Stimulated activated CD8-positive, alpha-beta memory T cell treated with anti-CD3 and anti-CD28 coated beads, Interleukin-7, amount 100 ng/mL, for 48 hours (primary cell): Measurements from ENCODE around the gene PIR.
A peak's percentile ranks its signal among the peaks of the same experiment; 100 is the strongest.

Experiments
- DNase-seq, 2 donors: peaks; one replicate each; pipeline ENCODE4 v3.0.0-alpha.2; 2020; ENCODE audit warnings: low read depth in 1 of 2; ENCODE audit errors: extremely low read depth in 1 of 2

Gene PIR

GRCh38 chrX:15493118-15493962, at the start of gene PIR:
Gene PIR (minus strand): TSS chrX:15493333. CDS start chrX:15491257, 2,076 bp downstream.
- peak; percentile 45 to 47 for DNase-seq

- no peak for DNase-seq
Observed at GRCh38 chrX:15530318-15530717, 37.2 kb upstream of the PIR start.

DNA sequence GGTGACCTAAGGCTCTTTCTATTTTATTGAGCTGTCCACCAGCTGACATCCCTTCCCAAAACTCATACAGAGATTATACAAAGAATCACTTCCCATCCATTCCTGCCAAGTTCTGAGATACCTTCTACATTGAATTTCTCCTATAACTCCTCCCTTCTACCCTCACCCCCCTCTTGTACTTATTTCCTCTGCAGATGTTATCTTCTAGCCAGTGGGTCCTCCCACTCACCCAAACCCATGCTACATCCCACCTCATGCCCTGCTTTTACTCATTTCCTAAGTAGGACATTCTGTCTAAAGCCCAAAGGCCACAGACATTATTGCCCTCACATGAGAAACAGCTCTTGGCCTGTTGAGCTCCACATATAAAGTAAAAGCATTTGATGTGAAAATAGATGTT, 36.0 kb upstream of the PIR start:
- no peak for DNase-seq

- DNase-seq: no peak
Observed at GRCh38 chrX:15525664-15526416, 32.7 kb upstream of the PIR start.

DNA sequence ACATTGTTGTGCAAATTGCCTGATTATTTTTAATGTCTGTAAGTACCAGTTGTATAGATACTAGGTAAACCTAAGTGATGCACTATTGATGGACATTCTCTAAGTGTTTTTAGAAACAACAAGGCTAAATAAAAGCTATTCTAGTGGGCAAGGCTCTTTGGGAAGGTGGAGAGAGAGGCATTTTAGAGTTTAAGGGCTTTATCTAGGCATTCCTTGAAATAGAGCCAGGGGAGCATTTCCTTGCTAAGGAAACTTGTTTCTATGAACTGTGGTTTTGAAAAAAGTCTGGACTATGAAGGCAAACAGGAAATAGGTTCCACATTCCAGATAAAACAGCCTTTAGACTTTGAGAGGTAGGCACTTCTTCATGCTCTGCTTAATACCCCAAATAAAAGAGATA, 31.3 kb upstream of the PIR start:
- DNase-seq: no peak

GRCh38 chrX:15523088-15523487, 30.0 kb upstream of the PIR start:
- DNase-seq: no peak

- DNase-seq: no peak
Observed at GRCh38 chrX:15522464-15522863, 29.3 kb upstream of the PIR start.

GRCh38 chrX:15515931-15516330, 22.8 kb upstream of the PIR start:
- DNase-seq: no peak

DNA sequence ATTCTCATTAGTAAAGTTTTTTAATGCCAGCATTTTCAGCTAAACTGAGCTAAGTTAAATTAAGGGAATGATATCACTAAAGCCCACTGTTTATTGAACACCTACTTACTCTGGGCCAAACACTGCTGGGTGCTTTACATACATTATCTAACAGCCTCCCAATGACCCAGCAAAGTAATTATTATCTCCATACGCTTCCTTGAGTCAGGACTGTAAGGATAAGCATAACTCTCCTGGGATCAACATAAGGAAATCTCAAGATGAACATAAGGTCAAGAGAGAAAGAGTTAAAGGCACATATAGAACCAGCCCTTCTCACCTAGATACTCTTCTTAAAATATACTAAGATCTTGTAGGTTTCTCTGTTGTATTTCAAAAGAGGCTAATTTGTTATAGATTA, 21.1 kb upstream of the PIR start:
- DNase-seq: no peak

GRCh38 chrX:15512401-15512965, 19.4 kb upstream of the PIR start:
- DNase-seq: no peak

- DNase-seq: no peak
Observed at GRCh38 chrX:15511563-15511962, 18.4 kb upstream of the PIR start.

DNA sequence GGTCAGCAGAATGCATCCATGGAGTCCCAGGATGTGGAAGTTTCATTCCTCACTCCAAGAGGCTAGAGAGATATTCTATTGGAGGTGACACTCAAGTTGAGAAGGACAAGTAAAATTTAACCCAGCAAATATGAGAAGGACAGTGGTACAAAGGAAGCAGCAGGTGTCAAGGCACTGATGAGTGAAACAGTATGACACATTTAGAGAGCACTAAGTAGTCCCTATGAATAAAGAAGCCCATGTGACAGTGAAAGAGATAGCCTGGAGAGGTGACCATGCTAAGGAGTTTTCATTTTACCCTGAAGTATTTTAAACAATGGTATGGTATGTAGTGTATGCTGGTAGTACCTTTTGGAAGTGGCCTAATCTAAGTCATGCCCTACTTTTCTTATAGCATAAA, 16.7 kb upstream of the PIR start:
- DNase-seq: no peak

DNA sequence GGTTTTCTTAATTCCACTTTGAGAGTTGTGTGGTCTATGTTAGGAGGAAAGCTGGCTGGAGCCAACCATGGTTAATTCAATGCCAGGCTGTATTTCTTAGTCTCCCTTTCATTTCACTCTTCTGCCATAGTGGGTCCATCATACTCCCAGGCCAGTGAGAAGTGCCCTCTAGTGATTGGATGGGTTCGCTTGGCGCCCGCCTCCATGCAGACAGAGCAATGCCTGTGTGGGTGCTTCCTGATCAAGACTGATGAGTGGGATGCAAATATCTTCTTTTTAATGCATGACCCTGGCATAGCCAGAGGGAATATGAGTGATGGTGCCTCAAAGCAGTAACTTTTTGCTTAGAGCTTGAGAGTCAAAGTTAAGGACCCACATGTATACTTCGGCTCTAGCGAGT, 13.9 kb upstream of the PIR start:
- no peak for DNase-seq

GRCh38 chrX:15505101-15505500, 12.0 kb upstream of the PIR start:
- no peak for DNase-seq

- no peak for DNase-seq
Observed at GRCh38 chrX:15504661-15505060, 11.5 kb upstream of the PIR start.

DNA sequence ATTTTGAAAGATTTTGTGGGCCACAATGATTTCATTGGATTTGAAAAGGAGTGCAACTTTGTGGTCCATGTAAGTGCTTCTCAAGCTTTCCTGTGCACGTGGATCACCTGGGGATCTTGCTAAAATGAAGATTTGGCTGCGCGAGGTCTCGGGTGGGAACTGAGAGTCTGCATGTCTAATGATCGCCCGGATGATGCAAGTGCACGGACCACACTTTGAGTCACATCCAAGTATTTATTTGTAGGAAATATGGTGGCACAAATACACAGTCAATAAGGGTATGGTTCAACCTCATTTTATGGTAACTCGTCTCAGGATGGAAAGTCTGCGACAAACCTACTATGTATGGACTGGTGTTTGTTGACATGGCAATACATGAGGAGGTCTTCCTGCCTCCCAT, 8.4 kb upstream of the PIR start:
- no peak for DNase-seq

DNA sequence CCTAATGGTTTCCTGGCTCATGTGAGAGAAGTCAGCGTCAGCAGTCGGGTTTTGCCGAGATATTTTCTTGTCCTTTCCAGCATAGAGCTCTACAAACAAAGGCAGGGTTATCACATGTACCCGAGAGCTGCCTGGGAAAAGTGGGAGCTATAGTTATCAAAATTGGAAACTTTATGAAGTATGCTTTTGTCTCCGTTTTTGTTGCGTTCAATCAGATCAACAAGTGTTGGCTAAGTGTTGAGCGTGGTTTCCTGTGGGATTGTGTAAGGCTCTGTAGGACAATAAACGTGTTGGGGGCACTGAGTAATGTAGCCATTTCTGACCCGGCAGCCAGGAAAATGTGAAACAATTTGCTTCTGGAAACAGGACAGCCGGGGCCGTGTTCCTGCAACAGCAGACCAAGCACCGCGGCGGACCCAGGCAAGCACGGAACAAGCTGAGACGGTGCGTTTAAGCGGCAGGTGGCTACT, 7.4 kb upstream of the PIR start, which contains the start of gene BMX:
TSS of gene BMX (plus strand) at position 311 of the 470 bp plus-strand sequence. CDS start 7,547 bp downstream, outside the sequence.
- no peak for DNase-seq

GRCh38 chrX:15499976-15500375, 6.8 kb upstream of the PIR start:
- DNase-seq: no peak

DNA sequence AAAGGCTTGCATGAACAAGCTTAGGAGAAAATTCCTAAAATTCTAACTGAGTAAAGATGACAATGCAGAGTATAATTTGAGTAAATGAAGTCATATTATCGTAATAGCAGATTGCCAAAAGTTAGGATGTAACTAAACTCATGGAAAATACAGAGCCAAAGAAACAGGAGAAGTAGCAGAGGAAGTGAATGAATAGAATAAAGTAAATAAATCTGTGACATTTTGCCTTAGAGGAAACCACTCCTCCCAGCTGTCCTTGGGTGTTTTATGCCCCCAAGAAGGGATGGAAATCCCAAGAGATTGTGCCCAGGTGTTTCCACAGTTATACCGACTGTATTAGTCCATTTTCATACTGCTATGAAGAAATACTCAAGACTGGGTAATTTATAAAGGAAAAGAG, 5.6 kb upstream of the PIR start:
- DNase-seq: no peak

DNA sequence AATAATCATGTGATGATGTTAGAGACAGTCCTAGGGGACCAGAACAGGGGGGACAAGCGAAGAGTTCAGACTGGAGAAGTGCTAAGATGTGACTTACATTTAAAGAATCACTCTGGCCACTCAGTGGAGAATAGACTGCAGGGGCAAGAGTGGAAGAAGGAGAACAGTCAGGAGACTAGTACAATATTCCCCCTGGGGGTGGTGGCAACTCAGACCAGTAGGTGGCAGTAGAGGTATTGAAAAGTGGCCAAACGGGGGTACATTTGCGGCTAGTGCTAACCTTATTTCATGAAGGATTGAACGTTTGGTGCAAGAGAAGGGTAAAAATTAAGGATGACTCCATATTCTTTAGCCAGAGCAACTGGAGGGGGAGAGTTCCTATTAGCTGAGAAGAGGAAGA, 4.7 kb upstream of the PIR start:
- peak; percentile 7 to 16 for DNase-seq

GRCh38 chrX:15496824-15497223, 3.7 kb upstream of the PIR start:
- DNase-seq: no peak

DNA sequence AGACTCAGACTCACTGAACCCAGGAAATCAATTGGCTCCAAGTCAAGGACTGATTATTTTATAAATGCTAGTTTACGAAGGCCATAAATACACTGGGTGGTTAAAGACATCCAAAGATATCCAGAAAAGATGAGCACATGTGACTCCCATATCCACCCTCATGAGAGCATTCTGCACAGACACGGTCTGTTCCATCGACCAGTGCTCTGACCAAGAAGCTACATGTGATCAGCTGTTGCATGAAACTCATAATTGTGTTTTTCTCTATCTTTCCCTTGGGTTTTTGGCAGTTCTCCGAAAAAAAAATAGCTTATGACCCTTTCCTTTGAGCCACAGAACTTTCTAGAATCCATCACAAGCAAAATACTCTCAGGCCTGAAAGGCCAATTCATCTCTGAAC, 2.7 kb upstream of the PIR start:
- DNase-seq: no peak
